ENCODE measurements around the gene MS4A13.
A peak's percentile ranks its signal among the peaks of the same experiment; 100 is the strongest.

Gene MS4A13

GRCh38 chr11:60515144-60515855, at the start of gene MS4A13:
MS4A13 (plus strand) TSS chr11:60515392; CDS start chr11:60518084, 2,692 bp downstream.
- Mint-ChIP-seq H3K4me3 (no peak within 1 kb of the TSS), H3K36me3 (ENCODE audit: low read depth) (no peaks in the 10 kb centered on the region), H3K9me3 (peaks cover 4% of the 10 kb centered on the region), H3K4me1 (no peaks in the 10 kb centered on the region), H3K27ac (no peak within 1 kb of the TSS), H3K27me3 (ENCODE audit: low read depth, poor library complexity) (peaks cover 4% of the 10 kb centered on the region)
- TF ChIP-seq CTCF (IDR thresholded peaks at IDR 0.05): no peak
- DNase-seq: no peak

- no peak for DNase-seq
- Mint-ChIP-seq H3K36me3 (ENCODE audit: low read depth) (no peaks in the 10 kb centered on the region), H3K9me3 (no peaks in the 10 kb centered on the region), H3K4me1 (no peaks in the 10 kb centered on the region), H3K27ac (no peak overlapping the region), H3K27me3 (ENCODE audit: low read depth, poor library complexity) (peaks cover 12% of the 10 kb centered on the region), H3K4me3 (no peak overlapping the region)
- TF ChIP-seq CTCF (IDR thresholded peaks at IDR 0.05): no peak
Measured at GRCh38 chr11:60468829-60469228, 46.4 kb upstream of the MS4A13 start.

- Mint-ChIP-seq H3K9me3 (no peaks in the 10 kb centered on the region), H3K4me3 (no peak overlapping the region), H3K4me1 (no peaks in the 10 kb centered on the region), H3K27ac (no peak overlapping the region), H3K36me3 (ENCODE audit: low read depth) (no peaks in the 10 kb centered on the region), H3K27me3 (ENCODE audit: low read depth, poor library complexity) (peaks cover 8% of the 10 kb centered on the region)
- DNase-seq: no peak
- no peak for TF ChIP-seq CTCF (IDR thresholded peaks at IDR 0.05)
Measured at GRCh38 chr11:60469723-60470122, 45.5 kb upstream of the MS4A13 start.

- H3K4me3 Mint-ChIP-seq: no peak overlapping the region
- TF ChIP-seq CTCF (IDR thresholded peaks at IDR 0.05): no peak
- no peak for DNase-seq
- no peaks in the 10 kb centered on the region for H3K4me1 Mint-ChIP-seq
- H3K36me3 Mint-ChIP-seq (ENCODE audit: low read depth): no peaks in the 10 kb centered on the region
- no peak overlapping the region for H3K27ac Mint-ChIP-seq
- H3K27me3 Mint-ChIP-seq (ENCODE audit: low read depth, poor library complexity): no peaks in the 10 kb centered on the region
- peaks cover 4% of the 10 kb centered on the region for H3K9me3 Mint-ChIP-seq
Measured at GRCh38 chr11:60477035-60477445, 38.2 kb upstream of the MS4A13 start.

GRCh38 chr11:60482361-60482760, 32.8 kb upstream of the MS4A13 start:
- no peak for TF ChIP-seq CTCF (IDR thresholded peaks at IDR 0.05)
- Mint-ChIP-seq H3K4me1 (no peaks in the 10 kb centered on the region), H3K27ac (no peak overlapping the region), H3K27me3 (ENCODE audit: low read depth, poor library complexity) (peaks cover 6% of the 10 kb centered on the region), H3K4me3 (no peak overlapping the region), H3K36me3 (ENCODE audit: low read depth) (no peaks in the 10 kb centered on the region), H3K9me3 (no peaks in the 10 kb centered on the region)
- no peak for DNase-seq

- Mint-ChIP-seq H3K27ac (peak overlapping the region; percentile 60), H3K36me3 (ENCODE audit: low read depth) (no peaks in the 10 kb centered on the region), H3K4me1 (no peaks in the 10 kb centered on the region), H3K27me3 (ENCODE audit: low read depth, poor library complexity) (peaks cover 9% of the 10 kb centered on the region), H3K4me3 (no peak overlapping the region), H3K9me3 (no peaks in the 10 kb centered on the region)
- peak; percentile 19 for DNase-seq
- peak; percentile 48 for TF ChIP-seq CTCF (IDR thresholded peaks at IDR 0.05)
Measured at GRCh38 chr11:60485987-60486386, 29.2 kb upstream of the MS4A13 start.

Measured in nephron progenitor cell (in vitro differentiated cells).